Psoas muscle (tissue), 8 donors: ENCODE measurements around the gene PRKCH. TPM values are rescaled to one million over a fixed set of nuclear protein-coding genes. Genes with fewer than 3 reads are reported as not detected.

Experiments used
- ATAC-seq, 4 donors: fragments of 200-7000 bp; cut with Tn5 transposase; one replicate each; pipeline ENCODE4 v1.9.1; 2020; ENCODE audit warnings: moderate library complexity in 3 of 4, mild to moderate bottlenecking in 2 of 4
- DNase-seq, 2 donors: peaks; one replicate each; pipeline ENCODE4 v3.0.0-alpha.2; 2020
- H3K27ac ChIP-seq: fragments of 200-600 bp; one replicate; pipeline ENCODE4 v1.8.0; 2022
- H3K27me3 ChIP-seq, 3 donors: fragments of 200-600 bp in 1 of 3; one replicate each; pipeline versions ENCODE4 v1.6.1 to v1.8.0; 2013 to 2022; ENCODE audit warnings: low read length in 2 of 3, mild to moderate bottlenecking in 2 of 3, moderate library complexity in 1 of 3; ENCODE audit not compliant: insufficient read depth in 3 of 3
- H3K36me3 ChIP-seq, 2 donors: fragments of 200-600 bp in 1 of 2; one replicate each; pipeline versions ENCODE4 v1.6.1 to v1.8.0; 2013 to 2022; ENCODE audit warnings: low read depth in 1 of 2, mild to moderate bottlenecking in 1 of 2, moderate library complexity in 1 of 2; ENCODE audit not compliant: insufficient read depth in 1 of 2
- H3K4me1 ChIP-seq: fragments of 200-600 bp; one replicate; pipeline ENCODE4 v1.8.0; 2022
- H3K4me3 ChIP-seq: fragments of 200-600 bp; one replicate; pipeline ENCODE4 v1.8.0; 2022; ENCODE audit warnings: mild to moderate bottlenecking
- H3K9me3 ChIP-seq: fragments of 200-600 bp; one replicate; pipeline ENCODE4 v1.8.0; 2022
- WGBS, 3 donors: extraction: QIAGEN DNeasy Blood & Tissue Kit; methylation state at CpG; one replicate each; pipeline versions ENCODE4 v1.1.6 to v1.1.7; 2013; 5-methylcytosine and 5-hydroxymethylcytosine counted together
- intact Hi-C, 2 donors: fragments of 100-400 bp; cut with DNase I; formaldehyde crosslinking; loops; one replicate each; pipeline versions ENCODE4 v1.11.0 to v1.14.2; 2022
- polyA plus RNA-seq, 3 donors: library from polyadenylated mRNA; stranded (reverse); fragments of 200-250 nt; gene quantifications; one replicate each; pipeline ENCODE4 v1.2.3, GENCODE V29; 2013
- total RNA-seq, 4 donors: library from RNA; stranded (reverse); fragmentation: NEBNext Ultra II Directional in 2 of 4; extraction: Animal tissue kit (Norgen Biotek cat#: 25700) in 2 of 4; gene quantifications; one replicate each; pipeline versions ENCODE4 v1.2.1 to v1.2.4, GENCODE V29; 2021 to 2023
- TF ChIP-seq, protein P1 (sequence below): fragments of 200-600 bp; IDR thresholded peaks from one replicate; pipeline ENCODE4 v1.8.0; 2022; ENCODE audit warnings: antibody characterized with exemption
- donor health status: healthy with polysubstance abuse.
- donor health status: DM: no; HTN: no; CAD: no; lungs with moderate emphysema.
- donor health status: Bipolar disorder and iron deficiency.
- donor health status: healthy.
- donor health status: DM: yes; HTN: yes; CAD: no.
- donor health status: DM: no; HTN: no; CAD: no.
- donor health status: DM: no; HTN: no; CAD: no.
- donor health status: DM: yes; HTN: yes; CAD: no.

PRKCH gene
- total and polyA plus RNA-seq, 7 donors = 5.9 to 17.9 (median 11.1) TPM

DNA sequence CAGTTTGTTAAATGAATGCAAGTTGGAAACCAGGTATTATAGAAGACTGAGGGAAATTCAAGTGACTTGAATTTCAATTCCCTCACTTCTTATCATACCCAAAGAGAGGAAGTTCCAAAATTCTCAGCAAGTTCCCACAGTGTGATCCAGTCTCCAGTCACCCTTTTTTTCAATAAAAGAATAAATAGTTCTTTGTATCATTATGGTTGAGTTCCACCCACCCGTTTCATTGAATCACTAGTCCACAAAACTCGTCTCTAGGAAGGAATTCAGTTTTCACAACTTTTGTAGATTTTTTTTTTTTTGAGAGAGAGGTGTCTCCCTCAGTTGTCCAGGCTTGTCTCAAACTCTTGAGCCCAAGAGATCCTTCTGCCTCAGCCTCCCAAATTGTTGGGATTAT lies 38.6 kb upstream of the PRKCH start:
- ATAC-seq = no peak
- DNase-seq = no peak
- Histone ChIP-seq H3K4me3 (no peak overlapping the region), H3K27me3 (no peaks in the 10 kb centered on the region), H3K4me1 (peaks cover 8% of the 10 kb centered on the region), H3K27ac (peak overlapping the region; percentile 31), H3K36me3 (no peaks in the 10 kb centered on the region), H3K9me3 (no peaks in the 10 kb centered on the region)
- TF ChIP-seq, protein P1, sequence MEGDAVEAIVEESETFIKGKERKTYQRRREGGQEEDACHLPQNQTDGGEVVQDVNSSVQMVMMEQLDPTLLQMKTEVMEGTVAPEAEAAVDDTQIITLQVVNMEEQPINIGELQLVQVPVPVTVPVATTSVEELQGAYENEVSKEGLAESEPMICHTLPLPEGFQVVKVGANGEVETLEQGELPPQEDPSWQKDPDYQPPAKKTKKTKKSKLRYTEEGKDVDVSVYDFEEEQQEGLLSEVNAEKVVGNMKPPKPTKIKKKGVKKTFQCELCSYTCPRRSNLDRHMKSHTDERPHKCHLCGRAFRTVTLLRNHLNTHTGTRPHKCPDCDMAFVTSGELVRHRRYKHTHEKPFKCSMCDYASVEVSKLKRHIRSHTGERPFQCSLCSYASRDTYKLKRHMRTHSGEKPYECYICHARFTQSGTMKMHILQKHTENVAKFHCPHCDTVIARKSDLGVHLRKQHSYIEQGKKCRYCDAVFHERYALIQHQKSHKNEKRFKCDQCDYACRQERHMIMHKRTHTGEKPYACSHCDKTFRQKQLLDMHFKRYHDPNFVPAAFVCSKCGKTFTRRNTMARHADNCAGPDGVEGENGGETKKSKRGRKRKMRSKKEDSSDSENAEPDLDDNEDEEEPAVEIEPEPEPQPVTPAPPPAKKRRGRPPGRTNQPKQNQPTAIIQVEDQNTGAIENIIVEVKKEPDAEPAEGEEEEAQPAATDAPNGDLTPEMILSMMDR = no peak
- 78 to 91% (median 90%) methylated on average over 2 of the region's 2 CpGs for WGBS, 3 donors
- intact Hi-C loops = loop anchor here in 1 of 2 donors (10.0 kb wide), 1 partner anchor 928 kb away; no protein-coding TSS in a partner anchor

DNA sequence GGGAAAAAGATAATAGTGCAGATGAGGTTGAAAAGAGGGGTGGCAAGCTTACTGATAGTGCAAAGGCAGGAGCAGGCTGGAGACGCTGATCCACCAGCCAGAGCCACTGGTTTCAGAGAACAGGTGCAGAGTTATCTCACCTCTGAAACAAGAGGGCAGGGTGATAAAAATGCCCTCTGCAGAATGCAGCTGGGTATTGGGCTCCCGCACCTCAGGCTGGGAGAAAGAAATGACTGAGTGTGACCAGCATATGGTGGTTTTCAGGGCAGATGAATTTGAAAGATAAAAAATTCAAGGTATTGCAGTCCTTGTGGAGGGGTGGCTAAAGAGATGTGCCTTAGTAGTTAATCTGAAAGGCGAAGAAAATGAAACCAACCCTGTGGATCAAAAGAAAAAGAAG lies 37.4 kb upstream of the PRKCH start:
- H3K36me3 ChIP-seq = no peaks in the 10 kb centered on the region
- H3K4me3 ChIP-seq = no peak overlapping the region
- TF ChIP-seq, protein P1 = no peak
- H3K27ac ChIP-seq = no peak overlapping the region
- ATAC-seq = no peak
- H3K4me1 ChIP-seq = peaks cover 8% of the 10 kb centered on the region
- intact Hi-C loops = loop anchor here in 1 of 2 donors (10.0 kb wide), 1 partner anchor 929 kb away; no protein-coding TSS in a partner anchor
- H3K27me3 ChIP-seq = no peaks in the 10 kb centered on the region
- DNase-seq = no peak
- no peaks in the 10 kb centered on the region for H3K9me3 ChIP-seq
- 52 to 68% (median 57%) methylated on average over 3 of the region's 3 CpGs for WGBS, 3 donors

DNA sequence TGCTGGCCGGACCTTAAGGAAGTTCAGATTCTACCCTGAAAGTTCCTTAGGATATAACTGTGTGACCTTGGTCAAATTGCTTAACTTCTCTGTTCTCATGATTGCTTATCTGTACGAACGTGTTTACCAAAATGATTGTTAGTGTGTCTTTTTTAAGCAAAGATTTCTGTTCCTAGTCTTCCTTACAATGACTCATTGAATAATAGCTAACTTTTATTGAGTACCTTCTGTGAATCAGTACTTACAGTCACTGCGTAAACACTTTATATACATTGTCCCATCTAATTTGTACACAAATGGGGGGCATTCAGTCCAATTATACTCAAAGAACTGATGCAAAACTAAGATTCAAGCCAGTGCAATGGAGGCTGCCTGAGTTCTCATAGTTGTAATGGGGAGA lies 36.0 kb upstream of the PRKCH start:
- intact Hi-C loops = loop anchor here in 1 of 2 donors (10.0 kb wide), 1 partner anchor 931 kb away; no protein-coding TSS in a partner anchor
- DNase-seq = no peak
- 83 to 93% (median 86%) methylated on average over 4 of the region's 4 CpGs for WGBS, 3 donors
- Histone ChIP-seq H3K4me1 (peaks cover 8% of the 10 kb centered on the region), H3K36me3 (no peaks in the 10 kb centered on the region), H3K9me3 (no peaks in the 10 kb centered on the region), H3K4me3 (no peak overlapping the region), H3K27me3 (no peaks in the 10 kb centered on the region), H3K27ac (peak overlapping the region; percentile 19)
- TF ChIP-seq, protein P1 = no peak
- ATAC-seq = no peak

DNA sequence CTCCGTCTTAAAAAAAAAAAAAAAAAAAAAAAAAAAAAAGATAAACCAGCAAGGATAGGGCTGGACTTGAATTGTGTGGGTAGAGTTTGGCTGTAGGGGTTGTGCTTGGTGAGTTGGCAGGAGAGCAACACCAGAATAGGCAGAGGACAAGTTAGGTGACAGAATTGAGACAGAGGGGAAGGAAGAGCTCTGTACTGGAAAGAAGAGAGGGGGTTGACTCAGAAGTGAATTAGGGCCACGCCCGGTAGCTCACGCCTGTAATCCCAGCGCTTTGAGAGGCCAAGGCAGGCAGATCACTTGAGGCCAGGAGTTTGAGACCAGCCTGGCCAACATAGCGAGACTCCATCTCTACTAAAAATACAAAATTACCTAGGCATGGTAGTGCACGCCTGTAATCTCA lies 34.2 kb upstream of the PRKCH start:
- no peaks in the 10 kb centered on the region for H3K9me3 ChIP-seq
- DNase-seq = peak in 1 of 2 donors; percentile 63
- H3K4me3 ChIP-seq = no peak overlapping the region

More for the DNA sequence above, 34.2 kb upstream of the PRKCH start:
- intact Hi-C loops = loop anchor here in 1 of 2 donors (10.0 kb wide), 1 partner anchor 932 kb away; no protein-coding TSS in a partner anchor
- WGBS, 3 donors = 45 to 85% (median 57%) methylated on average over 7 of the region's 7 CpGs
- peak; percentile 54 to 86 (median 81) for ATAC-seq
- Histone ChIP-seq H3K27me3 (no peaks in the 10 kb centered on the region), H3K27ac (no peak overlapping the region), H3K4me1 (peaks cover 8% of the 10 kb centered on the region), H3K36me3 (no peaks in the 10 kb centered on the region)
- TF ChIP-seq, protein P1 = no peak
